Measurements from ENCODE around the gene EVI2B.
"Not testable (repeated sequence)": the region's sequence is repeated elsewhere in the genome, so short reads cannot be mapped to it uniquely, and the experiment has no call there.

EVI2B gene

GRCh38 chr17:31293581-31293980, 20.3 kb downstream of the EVI2B start:
- no peak overlapping the region for H3K4me3 ChIP-seq (ENCODE audit: low read depth, low read length)
- DNase-seq (ENCODE audit: low read depth), result no peak
- in situ Hi-C loops (cut with HindIII; ENCODE audit: low sequenced_read_pairs), result no loop called here
- TF ChIP-seq CTCF (IDR thresholded peaks at IDR 0.05; ENCODE audit: low read depth, low read length, missing control alignments), result no peak

- H3K4me3 ChIP-seq (ENCODE audit: low read depth, low read length), result no peak overlapping the region
- DNase-seq (ENCODE audit: low read depth), result no peak
- in situ Hi-C loops (cut with HindIII; ENCODE audit: low sequenced_read_pairs), result no loop called here
- TF ChIP-seq CTCF (IDR thresholded peaks at IDR 0.05; ENCODE audit: low read depth, low read length, missing control alignments), result no peak
Observed at GRCh38 chr17:31291820-31292219, 22.0 kb downstream of the EVI2B start.

DNA sequence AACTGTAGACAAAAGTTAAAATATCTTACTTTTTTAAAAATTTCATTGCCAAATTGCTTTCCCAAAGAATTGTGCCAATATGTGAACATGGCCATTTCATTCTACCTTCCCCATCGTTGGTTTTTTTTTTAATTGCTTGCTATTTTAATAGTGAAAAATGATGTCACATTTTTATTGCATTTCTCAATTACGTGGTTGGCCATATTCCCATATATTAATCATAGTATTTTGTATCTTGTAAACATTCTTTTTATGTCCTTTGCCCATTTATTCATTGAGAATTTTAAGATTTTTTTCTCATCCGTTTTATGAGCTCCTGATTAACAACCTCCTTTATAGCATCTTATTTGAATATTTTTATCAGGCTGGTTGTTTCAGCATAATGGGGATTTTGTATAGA, 24.1 kb downstream of the EVI2B start:
- DNase-seq (ENCODE audit: low read depth), result no peak
- in situ Hi-C loops (cut with HindIII; ENCODE audit: low sequenced_read_pairs), result no loop called here
- no peak overlapping the region for H3K4me3 ChIP-seq (ENCODE audit: low read depth, low read length)
- no peak for TF ChIP-seq CTCF (IDR thresholded peaks at IDR 0.05; ENCODE audit: low read depth, low read length, missing control alignments)

GRCh38 chr17:31287932-31288331, 25.9 kb downstream of the EVI2B start:
- DNase-seq (ENCODE audit: low read depth); in situ Hi-C loops (cut with HindIII; ENCODE audit: low sequenced_read_pairs); H3K4me3 ChIP-seq (ENCODE audit: low read depth, low read length): not testable (repeated sequence)

GRCh38 chr17:31286587-31286986, 27.3 kb downstream of the EVI2B start:
- H3K4me3 ChIP-seq (ENCODE audit: low read depth, low read length), result no peak overlapping the region
- in situ Hi-C loops (cut with HindIII; ENCODE audit: low sequenced_read_pairs), result no loop called here
- TF ChIP-seq CTCF (IDR thresholded peaks at IDR 0.05; ENCODE audit: low read depth, low read length, missing control alignments), result no peak
- no peak for DNase-seq (ENCODE audit: low read depth)

DNA sequence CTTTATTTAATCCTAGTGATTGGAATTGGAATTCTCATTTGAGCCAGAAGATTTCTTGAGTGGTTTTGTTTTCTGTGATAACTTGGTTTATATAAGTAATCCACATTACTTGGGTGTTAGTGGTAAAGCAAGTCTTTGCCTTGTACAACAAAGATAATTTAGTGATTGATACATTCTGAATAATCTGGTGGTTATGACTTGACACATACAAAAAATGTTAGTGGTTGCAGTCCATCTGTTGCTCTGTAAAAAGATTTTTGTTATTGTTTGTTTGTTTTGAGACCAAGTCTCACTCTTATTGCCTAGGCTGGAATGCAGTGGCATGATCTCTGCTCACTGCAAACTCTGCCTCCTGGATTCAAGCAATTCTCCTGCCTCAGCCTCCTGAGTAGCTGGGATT, 30.0 kb downstream of the EVI2B start:
- no peak for TF ChIP-seq CTCF (IDR thresholded peaks at IDR 0.05; ENCODE audit: low read depth, low read length, missing control alignments)
- no peak overlapping the region for H3K4me3 ChIP-seq (ENCODE audit: low read depth, low read length)
- DNase-seq (ENCODE audit: low read depth), result no peak
- in situ Hi-C loops (cut with HindIII; ENCODE audit: low sequenced_read_pairs), result no loop called here

- no peak for DNase-seq (ENCODE audit: low read depth)
- in situ Hi-C loops (cut with HindIII; ENCODE audit: low sequenced_read_pairs), result no loop called here
- no peak for TF ChIP-seq CTCF (IDR thresholded peaks at IDR 0.05; ENCODE audit: low read depth, low read length, missing control alignments)
- no peak overlapping the region for H3K4me3 ChIP-seq (ENCODE audit: low read depth, low read length)
Observed at GRCh38 chr17:31281061-31281460, 32.8 kb downstream of the EVI2B start.
